Osteoblast (primary cell): ENCODE results near the gene TET2. TPM values are rescaled to one million over a fixed set of nuclear protein-coding genes. Genes with fewer than 3 reads are reported as not detected.

ENCODE experiments used
- DNase-seq: peaks from one replicate; pipeline ENCODE4 v3.0.0; 2011; ENCODE audit warnings: low spot score, mixed read lengths; ENCODE audit not compliant: insufficient read length; ENCODE audit errors: missing footprints
- H2AFZ ChIP-seq: 2 replicates; pipeline ENCODE4 v1.6.0; 2011; ENCODE audit warnings: mild to moderate bottlenecking, low read length
- H3K27ac ChIP-seq: 2 replicates; pipeline ENCODE4 v1.5.1; 2011; ENCODE audit warnings: mild to moderate bottlenecking, low read depth, low read length, moderate library complexity
- H3K27me3 ChIP-seq: 2 replicates; pipeline ENCODE4 v1.6.0; 2012; ENCODE audit warnings: mild to moderate bottlenecking, control low read depth, inconsistent platforms, low read length, moderate library complexity; ENCODE audit not compliant: insufficient read depth
- H3K36me3 ChIP-seq: 2 replicates; pipeline ENCODE4 v1.5.1; 2011; ENCODE audit warnings: mild to moderate bottlenecking, low read length, control low read depth, moderate library complexity; ENCODE audit not compliant: insufficient read depth
- H3K4me1 ChIP-seq: 2 replicates; pipeline ENCODE4 v1.5.1; 2011; ENCODE audit warnings: mild to moderate bottlenecking, low read length, control low read depth, moderate library complexity; ENCODE audit not compliant: insufficient read depth
- H3K4me2 ChIP-seq: 2 replicates; pipeline ENCODE4 v1.6.0; 2011; ENCODE audit warnings: mild to moderate bottlenecking, low read length; ENCODE audit not compliant: insufficient read depth
- H3K4me3 ChIP-seq: fragments of 200-600 bp; sonication (generic); 3 replicates; pipeline ENCODE4 v1.5.1; 2012; ENCODE audit warnings: mild to moderate bottlenecking, low read length, inconsistent platforms; ENCODE audit not compliant: insufficient read depth
- H3K79me2 ChIP-seq: 2 replicates; pipeline ENCODE4 v1.6.0; 2012; ENCODE audit warnings: mild to moderate bottlenecking, low read length, control low read depth, inconsistent platforms; ENCODE audit not compliant: insufficient read depth
- H3K9me3 ChIP-seq: 2 replicates; pipeline ENCODE4 v1.5.1; 2011; ENCODE audit warnings: low read depth, low read length, control low read depth
- H4K20me1 ChIP-seq: 2 replicates; pipeline ENCODE4 v1.6.0; 2012; ENCODE audit warnings: mild to moderate bottlenecking, low read length, control low read depth; ENCODE audit not compliant: insufficient read depth
- CTCF ChIP-seq: IDR thresholded peaks from 2 replicates; pipeline ENCODE4 v1.5.1; 2011; ENCODE audit warnings: mild to moderate bottlenecking, low read depth, low read length, moderate library complexity; ENCODE audit errors: extremely low read depth
- total RNA-seq: library from RNA; depleted of rRNA; stranded (reverse); fragments of >200 nt; gene quantifications from 2 replicates; pipeline ENCODE4 v1.2.3, GENCODE V29; 2012

The TET2 gene
- total RNA-seq, 1 donor, result 15.9 TPM

- Histone ChIP-seq H3K9me3 (no peaks in the 10 kb centered on the region), H2AFZ (no peak overlapping the region), H3K27me3 (no peaks in the 10 kb centered on the region), H3K79me2 (no peaks in the 10 kb centered on the region), H4K20me1 (no peaks in the 10 kb centered on the region), H3K4me3 (no peak overlapping the region), H3K27ac (no peak overlapping the region), H3K36me3 (peaks cover 4% of the 10 kb centered on the region), H3K4me1 (no peaks in the 10 kb centered on the region), H3K4me2 (no peak overlapping the region)
- DNase-seq, result no peak
- no peak for TF ChIP-seq CTCF
Observed at GRCh38 chr4:105236916-105237311, 90.2 kb downstream of the TET2 start.

GRCh38 chr4:105240037-105240436 is 93.4 kb downstream of the TET2 start:
- Histone ChIP-seq H3K36me3 (peaks cover 12% of the 10 kb centered on the region), H3K9me3 (no peaks in the 10 kb centered on the region), H3K4me3 (no peak overlapping the region), H3K27ac (no peak overlapping the region), H3K4me2 (no peak overlapping the region), H3K27me3 (no peaks in the 10 kb centered on the region), H3K4me1 (no peaks in the 10 kb centered on the region), H3K79me2 (no peaks in the 10 kb centered on the region), H2AFZ (no peak overlapping the region), H4K20me1 (no peaks in the 10 kb centered on the region)
- no peak for TF ChIP-seq CTCF
- DNase-seq, result no peak

GRCh38 chr4:105241451-105241850 is 94.8 kb downstream of the TET2 start:
- Histone ChIP-seq H3K27ac (no peak overlapping the region), H3K36me3 (peaks cover 11% of the 10 kb centered on the region), H3K27me3 (no peaks in the 10 kb centered on the region), H3K79me2 (no peaks in the 10 kb centered on the region), H3K4me1 (peaks cover 7% of the 10 kb centered on the region), H3K4me3 (no peak overlapping the region), H3K4me2 (no peak overlapping the region), H4K20me1 (no peaks in the 10 kb centered on the region), H2AFZ (no peak overlapping the region), H3K9me3 (no peaks in the 10 kb centered on the region)
- DNase-seq, result no peak
- no peak for TF ChIP-seq CTCF

GRCh38 chr4:105243446-105243845 is 96.8 kb downstream of the TET2 start:
- Histone ChIP-seq H3K4me1 (peaks cover 11% of the 10 kb centered on the region), H3K9me3 (no peaks in the 10 kb centered on the region), H3K27me3 (no peaks in the 10 kb centered on the region), H4K20me1 (no peaks in the 10 kb centered on the region), H3K27ac (no peak overlapping the region), H3K36me3 (peaks cover 8% of the 10 kb centered on the region), H2AFZ (no peak overlapping the region), H3K4me2 (no peak overlapping the region), H3K79me2 (no peaks in the 10 kb centered on the region), H3K4me3 (no peak overlapping the region)
- TF ChIP-seq CTCF, result no peak
- DNase-seq, result no peak
